IMR-90 (cell line): Measurements from ENCODE around the gene TMPRSS3. TPM values are rescaled to one million over a fixed set of nuclear protein-coding genes. Genes with fewer than 3 reads are reported as not detected.

Experiments
- ATAC-seq: fragments of 200-7000 bp; cut with Tn5 transposase; 2 replicates; pipeline ENCODE4 v1.9.1; 2020; ENCODE audit warnings: low read depth, mild to moderate bottlenecking, moderate library complexity
- BruUV-seq: library from RNA; stranded (reverse); fragments of 400-500 nt; replicated peaks from 2 replicates; lab custom pipeline; 2021; lab: Mats Ljungman, UMichigan
- CTCF ChIA-PET: fragments of 300-600 bp; formaldehyde crosslinking; extraction: SDS; loops from one replicate; lab custom pipeline; 2021; ENCODE audit warnings: antibody characterized with exemption; lab: Yijun Ruan, JAX
- POLR2A ChIA-PET: fragments of 300-600 bp; sonication (Branson Sonifier 250); formaldehyde crosslinking; loops from one replicate; lab custom pipeline; 2022; ENCODE audit warnings: antibody characterized with exemption; ENCODE audit not compliant: unreplicated experiment; lab: Charles Lee
- DNase-seq: peaks from one replicate; pipeline ENCODE4 v3.0.0; 2013
- H2AFZ ChIP-seq: replicated peaks from 2 replicates; pipeline ENCODE3; 2013; ENCODE audit warnings: low read length, mild to moderate bottlenecking; ENCODE audit not compliant: poor library complexity
- H2AK5ac ChIP-seq: 2 replicates; pipeline ENCODE4 v1.6.1; 2013; ENCODE audit warnings: low read depth, low read length, inconsistent platforms
- H2AK9ac ChIP-seq: replicated peaks from 2 replicates; pipeline ENCODE3; 2013; ENCODE audit warnings: mild to moderate bottlenecking, low read depth, low read length, moderate library complexity; ENCODE audit not compliant: poor library complexity
- H2BK120ac ChIP-seq: 2 replicates; pipeline ENCODE4 v1.6.1; 2013; ENCODE audit warnings: low read depth, low read length, inconsistent platforms
- H2BK15ac ChIP-seq: 3 replicates; pipeline ENCODE4 v1.6.1; 2013; ENCODE audit warnings: low read depth, low read length, inconsistent platforms
- H2BK20ac ChIP-seq: 2 replicates; pipeline ENCODE4 v1.6.1; 2013; ENCODE audit warnings: low read depth, mild to moderate bottlenecking, inconsistent platforms, low read length, moderate library complexity
- H2BK5ac ChIP-seq: 2 replicates; pipeline ENCODE4 v1.6.1; 2013; ENCODE audit warnings: mild to moderate bottlenecking, low read depth, low read length, inconsistent platforms; ENCODE audit not compliant: poor library complexity, severe bottlenecking
- H3K14ac ChIP-seq: replicated peaks from 2 replicates; pipeline ENCODE4 v1.6.1; 2013; ENCODE audit warnings: low read depth, low read length, inconsistent platforms
- H3K18ac ChIP-seq: 2 replicates; pipeline ENCODE4 v1.6.1; 2013; ENCODE audit warnings: low read depth, low read length, control low read depth
- H3K23ac ChIP-seq: 2 replicates; pipeline ENCODE4 v1.6.1; 2013; ENCODE audit warnings: low read depth, low read length, inconsistent platforms
- H3K27ac ChIP-seq: 2 replicates; pipeline ENCODE4 v1.5.1; 2013; ENCODE audit warnings: mild to moderate bottlenecking, control low read depth, low read length; ENCODE audit not compliant: insufficient read depth
- H3K27me3 ChIP-seq: 2 replicates; pipeline ENCODE4 v1.6.1; 2013; ENCODE audit warnings: low read length; ENCODE audit not compliant: control insufficient read depth, insufficient read depth
- H3K36me3 ChIP-seq: 2 replicates; pipeline ENCODE4 v1.6.1; 2013; ENCODE audit warnings: low read length, mixed read lengths; ENCODE audit not compliant: control insufficient read depth, insufficient read depth
- H3K4ac ChIP-seq: 2 replicates; pipeline ENCODE4 v1.6.1; 2013; ENCODE audit warnings: low read depth, low read length, inconsistent platforms
- H3K4me1 ChIP-seq: 2 replicates; pipeline ENCODE4 v1.6.1; 2013; ENCODE audit warnings: low read length, mixed read lengths; ENCODE audit not compliant: control insufficient read depth, insufficient read depth
- H3K4me2 ChIP-seq: 2 replicates; pipeline ENCODE4 v1.6.1; 2013; ENCODE audit warnings: low read depth, mild to moderate bottlenecking, control low read depth, low read length, moderate library complexity
- H3K4me3 ChIP-seq: 2 replicates; pipeline ENCODE4 v1.5.1; 2013; ENCODE audit warnings: low read depth, mild to moderate bottlenecking, control low read depth, low read length, moderate library complexity; ENCODE audit not compliant: insufficient read depth
- H3K56ac ChIP-seq: 2 replicates; pipeline ENCODE4 v1.6.1; 2013; ENCODE audit warnings: low read length, inconsistent platforms; ENCODE audit not compliant: insufficient read depth; ENCODE audit errors: extremely low read depth
- H3K79me1 ChIP-seq, 2 experiments: 2 replicates each; pipeline ENCODE4 v1.6.1; 2013; ENCODE audit warnings: low read length in 2 of 2, inconsistent platforms in 1 of 2, low read depth in 1 of 2
- H3K9ac ChIP-seq: 2 replicates; pipeline ENCODE4 v1.6.1; 2013; ENCODE audit warnings: low read depth, low read length, control low read depth
- H3K9me1 ChIP-seq: 2 replicates; pipeline ENCODE4 v1.6.1; 2013; ENCODE audit warnings: low read length, inconsistent platforms; ENCODE audit not compliant: insufficient read depth
- H3K9me3 ChIP-seq: 2 replicates; pipeline ENCODE4 v1.6.1; 2013; ENCODE audit warnings: low read length; ENCODE audit not compliant: control insufficient read depth, insufficient read depth
- H4K20me1 ChIP-seq: 2 replicates; pipeline ENCODE4 v1.6.1; 2013; ENCODE audit warnings: low read length, inconsistent platforms; ENCODE audit not compliant: insufficient read depth
- H4K5ac ChIP-seq: 2 replicates; pipeline ENCODE4 v1.6.1; 2013; ENCODE audit warnings: mild to moderate bottlenecking, low read depth, low read length, control low read depth
- H4K8ac ChIP-seq, 2 experiments: 2 replicates each; pipeline ENCODE4 v1.6.1; 2013; ENCODE audit warnings: low read depth in 2 of 2, low read length in 2 of 2, control low read depth in 1 of 2, inconsistent platforms in 1 of 2
- H4K91ac ChIP-seq: 2 replicates; pipeline ENCODE4 v1.6.1; 2013; ENCODE audit warnings: low read depth, low read length, inconsistent platforms; ENCODE audit not compliant: insufficient read depth
- BHLHE40 ChIP-seq: fragments of 150-350 bp; IDR thresholded peaks from 2 replicates; pipeline ENCODE4 v1.6.1; 2016; ENCODE audit warnings: mild to moderate bottlenecking, low read depth, low read length
- CEBPB ChIP-seq: IDR thresholded peaks from 2 replicates; pipeline ENCODE4 v1.6.1; 2012; ENCODE audit warnings: low read depth, low read length, improper control_type of control experiment
- CHD1 ChIP-seq: IDR thresholded peaks from 2 replicates; pipeline ENCODE4 v1.6.1; 2012; ENCODE audit warnings: low read depth, low read length, improper control_type of control experiment
- ELK1 ChIP-seq: fragments of 150-350 bp; IDR thresholded peaks from 2 replicates; pipeline ENCODE4 v1.6.1; 2016; ENCODE audit warnings: low read depth, mild to moderate bottlenecking, low read length, moderate library complexity, borderline replicate concordance
- FOS ChIP-seq: fragments of 150-350 bp; IDR thresholded peaks from 2 replicates; pipeline ENCODE4 v1.6.1; 2016; ENCODE audit warnings: low read depth, low read length
- MAFK ChIP-seq: IDR thresholded peaks from 2 replicates; pipeline ENCODE4 v1.6.1; 2012; ENCODE audit warnings: low read depth, low read length, improper control_type of control experiment
- MAZ ChIP-seq: IDR thresholded peaks from 2 replicates; pipeline ENCODE4 v1.6.1; 2012; ENCODE audit warnings: low read depth, mild to moderate bottlenecking, low read length, improper control_type of control experiment, moderate library complexity, borderline replicate concordance
- MXI1 ChIP-seq: IDR thresholded peaks from 2 replicates; pipeline ENCODE4 v1.6.1; 2012; ENCODE audit warnings: low read depth, mild to moderate bottlenecking, low read length, moderate library complexity, borderline replicate concordance
- NFE2L2 ChIP-seq: fragments of 150-350 bp; IDR thresholded peaks from 2 replicates; pipeline ENCODE4 v1.6.1; 2016; ENCODE audit warnings: low read depth, mild to moderate bottlenecking, low read length
- POLR2A ChIP-seq: IDR thresholded peaks from 2 replicates; pipeline ENCODE4 v1.6.1; 2012; ENCODE audit warnings: mild to moderate bottlenecking, low read depth, low read length
- RAD21 ChIP-seq: IDR thresholded peaks from 2 replicates; pipeline ENCODE4 v1.6.1; 2012; ENCODE audit warnings: low read length, improper control_type of control experiment
- RCOR1 ChIP-seq: IDR thresholded peaks from 2 replicates; pipeline ENCODE4 v1.6.1; 2012; ENCODE audit warnings: mild to moderate bottlenecking, low read length, improper control_type of control experiment; ENCODE audit not compliant: insufficient replicate concordance
- RFX5 ChIP-seq: IDR thresholded peaks from 2 replicates; pipeline ENCODE4 v1.8.0; 2012; ENCODE audit warnings: low read depth, mild to moderate bottlenecking, low read length, moderate library complexity
- SMC3 ChIP-seq: fragments of 150-350 bp; IDR thresholded peaks from 2 replicates; pipeline ENCODE4 v1.6.1; 2016; ENCODE audit warnings: low read depth, mild to moderate bottlenecking, antibody characterized with exemption, low read length, moderate library complexity
- USF2 ChIP-seq: fragments of 150-350 bp; IDR thresholded peaks from 2 replicates; pipeline ENCODE4 v1.6.1; 2017; ENCODE audit warnings: mild to moderate bottlenecking, antibody characterized with exemption, low read length, low read depth
- WGBS, 2 experiments: methylation state at CpG; one replicate each; pipeline versions ENCODE4 v1.1.5 to v1.1.7; 2013; ENCODE audit warnings: missing lambda C conversion rate in 2 of 2; ENCODE audit not compliant: insufficient read length in 1 of 2; ENCODE audit errors: extremely low coverage in 2 of 2; 5-methylcytosine and 5-hydroxymethylcytosine counted together
- dilution Hi-C: fragments of 300-500 bp; cut with HindIII; formaldehyde crosslinking; loops from one replicate; pipeline ENCODE4 v1.14.3; 2018; ENCODE audit warnings: low sequenced_read_pairs; ENCODE audit not compliant: unreplicated experiment
- in situ Hi-C: fragments of 300-500 bp; cut with MboI; formaldehyde crosslinking; loops from 3 replicates; pipeline ENCODE4 v1.14.3; 2019; ENCODE audit warnings: low sequenced_read_pairs, inconsistent platforms, mixed read lengths
- intact Hi-C: fragments of 100-400 bp; cut with micrococcal nuclease; formaldehyde crosslinking; loops from 2 replicates; pipeline ENCODE4 v1.10.0; 2022
- polyA plus RNA-seq, 3 experiments: library from polyadenylated mRNA; depleted of rRNA; stranded (reverse); fragments of >200 nt; gene quantifications; 2 replicates each; pipeline ENCODE4 v1.2.3, GENCODE V29; 2012; ENCODE audit warnings: low replicate concordance in 1 of 3
- total RNA-seq: library from RNA; depleted of rRNA; stranded (reverse); fragments of >200 nt; gene quantifications from 2 replicates; pipeline ENCODE4 v1.2.3, GENCODE V29; 2012
- TF ChIP-seq, protein P1 (sequence below): conservative IDR thresholded peaks from 2 replicates; pipeline ENCODE4 v1.5.1; 2012; ENCODE audit warnings: mild to moderate bottlenecking, low read depth, low read length, improper control_type of control experiment

Gene TMPRSS3
- total and polyA plus RNA-seq, 2 of the 4 experiments (the other 2 are of a cell fraction) = not detected

GRCh38 chr21:42346866-42347600 is 48.8 kb downstream of the TMPRSS3 start:
- no peaks in the 10 kb centered on the region for H3K4me1 ChIP-seq
- no peaks in the 10 kb centered on the region for H3K79me1 ChIP-seq
- ChIA-PET POLR2A (no interaction called here), CTCF (interaction anchor here (0.8 kb wide), 1 partner anchor 11 kb away, joined by 3 read pairs; no protein-coding TSS in a partner anchor)
- peaks cover 17% of the 10 kb centered on the region for H3K27me3 ChIP-seq
- H3K18ac ChIP-seq = no peak overlapping the region
- no peaks in the 10 kb centered on the region for H3K36me3 ChIP-seq
- TF ChIP-seq USF2 (no peak), RFX5 (no peak), NFE2L2 (no peak), RCOR1 (no peak), MXI1 (no peak), FOS (no peak), SMC3 (no peak), BHLHE40 (no peak), POLR2A (no peak), RAD21 (no peak), CEBPB (no peak), MAZ (no peak), MAFK (no peak), ELK1 (no peak), CHD1 (no peak)
- TF ChIP-seq, protein P1, sequence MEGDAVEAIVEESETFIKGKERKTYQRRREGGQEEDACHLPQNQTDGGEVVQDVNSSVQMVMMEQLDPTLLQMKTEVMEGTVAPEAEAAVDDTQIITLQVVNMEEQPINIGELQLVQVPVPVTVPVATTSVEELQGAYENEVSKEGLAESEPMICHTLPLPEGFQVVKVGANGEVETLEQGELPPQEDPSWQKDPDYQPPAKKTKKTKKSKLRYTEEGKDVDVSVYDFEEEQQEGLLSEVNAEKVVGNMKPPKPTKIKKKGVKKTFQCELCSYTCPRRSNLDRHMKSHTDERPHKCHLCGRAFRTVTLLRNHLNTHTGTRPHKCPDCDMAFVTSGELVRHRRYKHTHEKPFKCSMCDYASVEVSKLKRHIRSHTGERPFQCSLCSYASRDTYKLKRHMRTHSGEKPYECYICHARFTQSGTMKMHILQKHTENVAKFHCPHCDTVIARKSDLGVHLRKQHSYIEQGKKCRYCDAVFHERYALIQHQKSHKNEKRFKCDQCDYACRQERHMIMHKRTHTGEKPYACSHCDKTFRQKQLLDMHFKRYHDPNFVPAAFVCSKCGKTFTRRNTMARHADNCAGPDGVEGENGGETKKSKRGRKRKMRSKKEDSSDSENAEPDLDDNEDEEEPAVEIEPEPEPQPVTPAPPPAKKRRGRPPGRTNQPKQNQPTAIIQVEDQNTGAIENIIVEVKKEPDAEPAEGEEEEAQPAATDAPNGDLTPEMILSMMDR = no peak
- in situ Hi-C loops = no loop called here
- H3K14ac ChIP-seq = no peak overlapping the region
- H4K5ac ChIP-seq = no peak overlapping the region
- 69% methylated on average over 9 of the region's 30 CpGs; no CpG with 5 or more reads in 1 of the 2 experiments for whole genome bisulfite sequencing, 2 experiments
- no peak overlapping the region for H2AK5ac ChIP-seq
- H2BK20ac ChIP-seq = no peak overlapping the region
- no peak overlapping the region for H3K27ac ChIP-seq
- no peaks in the 10 kb centered on the region; the same call in 1 of the 2 replicates for H3K9me1 ChIP-seq
- no peaks in the 10 kb centered on the region for H3K9me3 ChIP-seq
- no peaks in the 10 kb centered on the region for H4K20me1 ChIP-seq
- no peak overlapping the region for H4K91ac ChIP-seq
- no TSS peak for BruUV-seq
- no peak for DNase-seq
- H3K4me2 ChIP-seq = no peak overlapping the region
- no peak for ATAC-seq
- H3K4me3 ChIP-seq = no peak overlapping the region
- no peak overlapping the region for H3K56ac ChIP-seq
- H3K23ac ChIP-seq = no peak overlapping the region
- H3K4ac ChIP-seq = no peak overlapping the region
- no peak overlapping the region for H2BK5ac ChIP-seq
- no peak overlapping the region for H2AK9ac ChIP-seq
- no peak overlapping the region for H2AFZ ChIP-seq
- no peak overlapping the region for H4K8ac ChIP-seq
- dilution Hi-C loops = no loop called here
- intact Hi-C loops = no loop called here
- no peak overlapping the region for H3K9ac ChIP-seq
- H2BK120ac ChIP-seq = no peak overlapping the region
- H2BK15ac ChIP-seq = no peak overlapping the region
